ENCODE results near the gene UBE2E2.

Gene UBE2E2

DNA sequence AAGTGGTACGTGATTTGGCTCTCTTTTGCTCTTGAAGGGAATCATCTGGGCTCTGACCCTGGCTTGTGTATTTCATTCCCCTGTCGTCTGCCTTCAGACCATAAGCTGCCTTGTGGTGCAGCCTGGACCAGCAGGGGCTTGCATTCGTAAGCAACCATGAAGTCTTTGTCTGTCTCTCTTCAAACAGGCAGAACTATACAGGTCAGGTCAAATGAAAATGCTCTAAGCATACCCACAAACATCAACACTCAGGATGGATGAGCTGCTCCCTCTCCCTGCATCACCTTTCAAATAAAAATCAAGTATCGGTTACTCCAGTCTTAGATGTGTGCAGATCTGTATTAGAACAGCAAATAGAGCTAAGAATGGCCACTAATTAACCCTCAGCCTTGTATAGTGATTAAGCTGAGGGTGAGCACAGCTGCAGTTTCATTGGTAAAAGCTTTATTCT lies 334.0 kb downstream of the UBE2E2 start:
- DNase-seq (ENCODE audit: low read depth) = no peak

DNA sequence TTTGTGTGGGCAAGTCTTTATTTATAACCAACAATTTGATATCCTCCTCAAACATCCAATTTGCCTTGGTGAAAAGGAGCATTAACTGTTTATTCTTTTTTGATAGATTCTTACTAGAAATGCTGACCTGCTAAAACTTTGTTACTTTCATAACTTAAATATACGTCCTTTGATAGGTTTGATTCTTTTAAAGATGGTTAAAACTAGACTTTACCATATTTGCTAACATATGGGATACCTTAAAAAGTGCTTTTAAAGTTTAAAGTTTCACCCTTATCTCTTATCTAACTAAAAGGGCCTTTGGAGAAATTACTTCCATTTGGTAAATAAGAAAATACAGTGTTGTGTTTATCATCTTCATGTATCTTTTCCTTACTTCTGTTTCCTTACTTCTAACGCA lies 336.1 kb downstream of the UBE2E2 start:
- no peak for DNase-seq (ENCODE audit: low read depth)

DNA sequence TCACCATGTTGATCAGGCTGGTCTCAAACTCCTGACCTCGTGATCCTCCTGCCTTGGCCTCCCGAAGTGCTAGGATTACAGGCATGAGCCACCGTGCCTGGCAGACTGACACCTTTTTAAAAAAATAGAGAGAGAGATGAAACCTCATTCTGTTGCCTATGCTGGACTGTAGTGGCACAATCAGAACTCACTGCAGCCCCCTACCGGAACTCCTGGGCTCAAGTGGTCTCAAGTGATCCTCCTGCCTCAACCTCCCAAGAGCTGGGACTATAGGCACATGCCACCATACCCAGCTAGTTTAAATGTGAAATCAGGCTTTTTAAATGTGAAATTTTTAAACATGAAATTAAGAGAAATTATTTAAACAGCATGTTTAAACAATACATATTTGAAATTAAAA lies 337.5 kb downstream of the UBE2E2 start:
- no peak for DNase-seq (ENCODE audit: low read depth)

DNA sequence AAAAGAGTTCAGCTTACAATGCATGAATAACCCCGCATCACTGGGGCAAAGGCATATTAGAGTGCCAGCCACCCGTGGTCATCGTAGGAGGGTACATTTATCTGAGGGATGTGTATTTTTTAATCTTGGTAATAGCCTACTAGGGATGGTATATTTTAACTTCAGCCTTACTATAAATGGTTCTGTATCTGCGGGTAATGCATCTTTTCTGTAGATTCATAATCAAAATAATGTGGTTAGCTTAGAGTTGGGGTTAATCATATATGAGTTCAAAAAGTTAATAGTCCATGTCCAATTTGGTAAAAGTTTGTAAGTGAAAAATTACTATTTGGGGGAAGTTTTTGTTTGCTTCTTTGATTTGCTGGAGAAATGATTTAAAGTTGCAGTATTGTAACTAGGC lies 339.0 kb downstream of the UBE2E2 start:
- no peak for DNase-seq (ENCODE audit: low read depth)

DNA sequence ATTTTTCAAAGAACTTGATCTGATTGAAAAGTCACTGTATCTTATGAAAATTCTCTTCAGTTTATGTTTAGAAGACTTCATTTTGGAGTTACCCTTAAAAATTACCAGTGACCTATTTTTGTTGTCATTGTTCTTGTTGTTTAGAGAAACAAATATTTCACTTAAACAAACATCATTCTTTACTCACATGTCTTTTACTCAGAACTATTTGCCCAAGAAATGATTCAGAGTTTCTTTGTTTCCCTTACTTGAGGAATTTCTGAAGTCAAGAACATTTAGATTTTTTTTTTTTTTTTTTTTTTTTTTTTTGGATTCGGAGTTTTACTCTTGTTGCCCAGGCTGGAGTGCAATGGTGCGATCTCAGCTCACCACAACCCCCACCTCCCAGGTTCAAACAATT lies 343.1 kb downstream of the UBE2E2 start:
- no peak for DNase-seq (ENCODE audit: low read depth)

DNA sequence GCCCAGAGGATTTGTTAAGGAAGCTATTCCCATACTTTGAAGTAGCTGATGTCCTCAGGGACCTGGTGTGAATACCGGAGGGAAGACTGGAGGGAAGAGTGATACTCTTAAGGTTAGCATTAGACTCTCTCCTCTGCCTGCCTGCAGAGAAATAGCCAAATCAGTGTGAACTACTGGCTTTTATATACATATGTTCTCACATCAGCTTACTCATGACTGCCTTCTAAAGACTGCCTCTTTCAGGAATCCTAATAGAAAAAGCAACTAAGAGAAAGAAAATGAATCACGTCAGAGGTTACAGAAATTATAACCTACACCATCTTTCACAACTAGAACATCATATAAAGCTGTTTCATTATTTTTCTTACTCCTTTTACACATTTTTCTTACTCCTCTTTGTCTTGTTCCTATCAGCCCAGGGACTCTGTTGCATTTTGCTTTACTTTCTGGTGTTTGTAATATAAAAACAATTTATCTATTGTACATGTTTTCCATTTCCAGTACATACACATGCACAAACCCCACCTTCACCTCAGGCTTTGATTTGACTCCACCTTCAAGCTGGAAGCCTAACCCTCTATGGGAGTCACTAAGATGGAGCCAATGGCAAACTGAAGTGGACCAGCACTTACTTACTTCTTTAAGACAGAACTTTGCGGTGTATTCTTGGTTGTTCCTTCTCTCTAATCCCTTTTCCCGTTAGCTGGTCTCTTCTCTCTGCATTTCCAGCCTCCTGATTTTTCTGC lies 345.0 kb downstream of the UBE2E2 start:
- DNase-seq (ENCODE audit: low read depth) = no peak

DNA sequence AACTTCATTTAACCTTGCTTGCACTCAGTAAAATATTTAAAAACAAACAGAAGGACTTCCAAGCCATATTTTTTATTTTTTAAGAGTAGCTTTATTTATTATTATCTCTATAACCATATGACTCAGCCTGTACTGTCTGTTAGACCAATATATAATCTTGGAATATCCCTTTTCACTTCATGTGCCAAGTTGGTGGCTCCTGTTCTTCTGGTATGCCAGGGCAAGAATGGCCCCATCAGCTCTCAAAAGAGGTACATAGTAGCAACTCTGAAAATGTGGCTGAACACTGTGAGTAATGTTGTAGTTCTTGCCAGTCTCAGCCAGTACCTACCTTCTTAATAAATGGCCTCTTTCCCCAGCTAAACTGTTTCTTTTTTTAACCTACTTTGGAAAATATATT lies 345.6 kb downstream of the UBE2E2 start:
- no peak for DNase-seq (ENCODE audit: low read depth)

DNA sequence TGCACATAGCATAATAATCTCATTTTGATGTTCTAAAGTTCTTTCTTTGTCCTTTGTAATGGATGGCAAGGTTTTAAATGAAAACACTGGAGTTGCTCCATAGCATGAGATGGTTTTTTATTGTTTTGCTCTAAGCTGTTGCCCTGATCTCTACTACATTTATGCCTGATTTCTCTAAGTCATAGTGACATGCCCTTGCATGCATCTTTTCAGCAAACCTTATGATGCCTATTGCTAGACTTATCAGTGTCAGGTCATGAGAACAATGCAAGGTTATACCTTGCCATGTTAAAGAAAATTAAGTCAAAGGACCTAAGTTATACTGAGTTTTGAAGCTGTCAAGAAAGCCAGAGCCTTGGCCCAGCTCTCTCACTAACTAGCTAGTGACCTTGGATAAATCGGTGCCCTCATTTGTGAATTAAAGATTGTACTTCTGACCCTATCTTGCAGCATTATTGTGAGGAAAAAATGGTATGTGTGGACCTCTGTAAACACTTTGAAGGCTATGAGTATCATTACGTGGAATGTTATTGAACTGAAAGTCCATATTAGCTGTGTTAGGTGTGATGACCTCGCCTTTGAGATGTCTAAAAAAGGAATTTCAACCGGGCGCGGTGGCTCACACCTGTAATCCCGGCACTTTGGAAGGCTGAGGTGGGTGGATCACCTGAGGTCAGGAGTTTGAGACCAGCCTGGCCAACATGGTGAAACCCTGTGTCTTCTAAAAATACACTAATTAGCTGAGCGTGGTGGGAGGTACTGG lies 346.2 kb downstream of the UBE2E2 start:
- no peak for DNase-seq (ENCODE audit: low read depth)

DNA sequence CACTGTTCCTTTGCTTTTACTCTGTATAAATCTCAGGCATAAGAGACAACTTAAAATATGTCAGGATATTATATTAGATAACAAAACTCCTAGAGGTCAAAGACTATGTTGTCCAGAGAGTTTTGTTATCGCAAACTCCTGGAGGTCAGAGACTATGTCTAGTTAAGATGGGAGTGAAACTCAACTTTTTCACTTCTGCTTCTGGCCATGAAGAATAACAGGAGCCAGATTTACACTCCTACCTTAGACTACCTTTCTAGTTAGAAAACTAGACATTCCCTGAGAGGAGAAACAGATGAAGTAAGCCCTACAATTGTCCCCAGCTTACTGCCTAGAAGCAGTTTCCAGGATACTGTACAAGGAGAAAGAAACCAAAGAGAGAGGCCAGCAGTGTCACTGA lies 347.3 kb downstream of the UBE2E2 start:
- DNase-seq (ENCODE audit: low read depth) = no peak

DNA sequence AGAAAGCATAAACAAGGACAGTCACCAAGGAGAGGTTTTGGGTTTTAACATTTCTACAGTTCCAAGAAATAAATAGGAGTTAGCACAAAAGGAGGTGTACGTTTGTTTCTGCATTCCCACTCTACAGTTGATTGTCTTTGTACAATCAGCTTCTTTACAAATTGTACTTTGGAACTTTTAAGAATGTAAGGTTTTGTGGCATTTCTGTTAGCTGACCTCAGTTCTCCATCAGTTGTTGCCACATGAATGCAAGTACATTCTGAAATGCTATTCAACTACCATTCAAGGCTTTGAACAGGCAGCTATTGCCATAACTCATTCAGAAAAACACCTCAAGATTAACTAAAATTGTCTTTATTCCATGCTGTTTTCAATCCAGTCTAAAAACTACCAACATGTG lies 349.4 kb downstream of the UBE2E2 start:
- DNase-seq (ENCODE audit: low read depth) = no peak

DNA sequence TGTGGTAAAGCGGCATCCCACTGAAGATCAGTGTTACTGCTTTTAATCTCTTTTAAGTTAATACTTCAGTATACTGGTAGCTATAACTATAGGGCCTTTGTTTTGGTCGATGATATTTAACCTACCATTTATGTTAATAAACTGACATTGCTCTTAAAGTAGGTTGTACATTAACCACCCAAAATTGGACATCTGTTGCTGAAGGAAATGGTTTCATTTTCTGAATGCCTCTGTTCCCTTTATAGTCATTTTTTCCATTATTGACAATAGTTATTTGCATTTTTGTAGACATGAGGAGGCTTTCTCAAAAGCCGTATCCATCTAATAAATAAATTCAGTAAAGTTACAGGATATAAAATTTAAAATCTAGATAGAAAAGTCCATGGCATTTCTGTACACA lies 350.2 kb downstream of the UBE2E2 start:
- no peak for DNase-seq (ENCODE audit: low read depth)

DNA sequence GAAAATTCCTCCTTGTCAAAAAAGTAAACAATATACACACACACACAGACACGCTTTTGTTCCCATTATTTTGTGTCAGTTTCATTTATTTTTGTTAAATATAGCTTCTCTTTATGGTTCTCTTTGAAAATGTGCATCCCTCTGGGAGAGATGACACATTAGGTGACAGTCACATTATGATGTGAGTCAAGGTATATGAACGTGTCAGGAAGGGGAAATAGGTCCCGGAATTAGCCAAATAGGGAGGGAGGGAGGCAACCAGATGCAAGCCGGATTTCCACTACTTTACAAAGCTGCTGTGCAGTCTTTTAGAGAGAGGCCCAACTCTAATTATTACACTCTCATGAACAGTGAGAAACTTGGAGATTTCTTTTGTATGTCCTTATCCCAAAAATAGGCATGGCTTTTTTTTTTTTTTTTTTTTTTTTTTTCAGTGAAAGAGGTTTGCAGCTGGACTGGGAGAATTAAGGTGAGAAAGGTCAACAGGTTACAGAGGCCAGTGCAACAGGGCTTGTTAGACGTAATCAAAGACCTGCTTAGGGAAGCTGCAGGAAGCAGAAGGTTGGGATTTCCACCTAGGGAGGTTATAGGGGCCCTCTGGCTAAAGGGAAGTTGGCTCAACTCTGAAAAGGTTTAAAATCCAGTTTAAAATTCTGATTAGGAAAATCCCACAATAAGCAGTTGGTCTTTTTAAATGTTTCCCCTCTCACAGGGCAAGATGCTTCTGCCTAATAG lies 362.1 kb downstream of the UBE2E2 start:
- no peak for DNase-seq (ENCODE audit: low read depth)

DNA sequence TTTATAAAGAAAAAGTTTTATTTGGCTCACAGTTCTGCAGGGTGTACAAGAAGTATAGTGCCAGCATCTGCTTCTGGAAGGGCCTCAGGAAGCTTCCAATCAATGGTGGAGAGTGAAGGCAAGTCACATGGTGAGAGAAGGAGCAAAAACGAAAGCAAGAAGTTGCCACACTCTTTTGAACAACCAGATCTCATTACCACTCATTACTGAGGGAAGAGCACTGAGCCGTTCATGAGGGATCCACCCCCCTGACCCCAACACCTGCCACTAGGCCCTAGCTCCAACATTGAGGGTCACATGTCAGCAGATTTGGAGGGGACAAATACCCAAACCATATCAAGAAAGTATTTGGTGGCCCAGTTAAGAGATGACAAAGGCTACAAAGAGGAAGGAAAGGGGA lies 363.4 kb downstream of the UBE2E2 start:
- no peak for DNase-seq (ENCODE audit: low read depth)

DNA sequence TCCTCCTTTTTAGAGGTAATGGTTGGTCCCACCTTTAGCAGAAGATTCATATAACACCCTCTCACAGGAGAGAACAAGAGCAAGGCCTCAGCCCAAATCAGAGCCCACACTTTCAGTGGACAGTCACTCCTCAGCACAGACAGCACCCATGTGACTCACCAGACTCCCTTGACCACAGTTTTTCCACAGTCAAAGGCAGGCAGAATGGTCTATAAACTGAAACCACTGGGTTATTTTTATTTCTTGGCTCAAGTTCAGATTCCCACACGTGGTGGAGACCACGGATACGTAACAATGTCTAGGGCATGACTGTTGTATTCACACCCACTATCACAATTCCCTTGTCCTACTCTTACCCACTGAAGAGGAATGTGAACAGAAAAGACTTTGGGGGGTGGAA lies 364.8 kb downstream of the UBE2E2 start:
- DNase-seq (ENCODE audit: low read depth) = peak; percentile 92

DNA sequence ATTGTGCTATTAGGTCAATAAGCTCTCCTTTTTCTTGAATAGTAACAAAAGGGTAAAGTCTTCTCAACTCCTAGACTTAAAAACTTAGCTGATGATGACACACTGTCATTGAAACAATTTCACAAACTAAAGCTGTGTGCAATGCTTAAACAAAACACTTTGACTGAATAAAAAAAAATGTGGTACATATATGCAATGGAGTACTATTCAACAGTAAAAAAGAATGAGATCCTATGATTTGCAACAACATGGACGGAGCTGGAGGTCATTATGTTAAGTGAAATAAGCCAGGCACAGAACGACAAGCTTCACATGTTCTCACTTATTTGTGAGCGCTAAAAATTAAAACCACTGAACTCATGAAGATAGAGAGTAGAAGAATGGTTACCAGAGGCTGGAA lies 370.7 kb downstream of the UBE2E2 start:
- no peak for DNase-seq (ENCODE audit: low read depth)

DNA sequence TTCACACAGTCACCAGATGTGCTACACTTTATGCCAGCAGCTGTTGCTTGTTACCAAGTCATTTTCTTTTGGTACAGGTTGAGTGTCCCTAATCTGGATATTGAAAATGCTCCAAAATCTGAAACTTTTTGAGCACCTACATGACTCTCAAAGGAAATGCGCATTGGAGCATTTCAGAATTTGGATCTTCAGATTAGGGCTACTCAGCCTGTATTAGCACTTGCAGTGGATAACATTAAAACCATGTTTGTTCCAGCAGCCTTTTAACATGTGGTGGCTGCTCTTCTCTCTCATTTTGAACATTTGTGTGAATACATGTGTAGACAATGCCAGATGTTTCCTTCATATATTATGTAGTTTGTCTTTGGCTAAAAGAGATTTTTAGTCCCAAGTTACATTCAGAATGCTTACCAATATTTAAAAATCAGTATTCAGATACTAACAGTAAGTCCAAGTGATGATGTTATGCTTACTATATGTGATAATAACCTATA lies 371.7 kb downstream of the UBE2E2 start:
- no peak for DNase-seq (ENCODE audit: low read depth)

DNA sequence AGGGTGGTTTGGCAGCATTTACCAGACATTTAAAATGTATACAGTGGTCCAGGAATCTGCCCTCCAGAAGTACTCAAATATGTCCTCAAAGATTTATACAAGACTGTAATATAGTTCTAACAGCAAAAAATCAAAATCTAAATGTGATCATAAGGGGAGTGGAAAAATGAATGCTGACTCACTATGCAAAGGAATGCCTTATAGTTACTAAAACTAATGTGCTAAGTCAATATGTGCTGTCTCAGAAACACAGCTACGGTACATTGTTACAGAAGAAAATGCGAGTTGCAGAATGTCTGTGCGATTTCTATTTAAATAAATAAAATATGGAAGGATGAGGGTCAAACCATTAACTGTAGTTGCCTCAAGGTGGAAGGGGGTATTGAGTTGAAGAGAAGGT lies 372.6 kb downstream of the UBE2E2 start:
- DNase-seq (ENCODE audit: low read depth) = no peak

DNA sequence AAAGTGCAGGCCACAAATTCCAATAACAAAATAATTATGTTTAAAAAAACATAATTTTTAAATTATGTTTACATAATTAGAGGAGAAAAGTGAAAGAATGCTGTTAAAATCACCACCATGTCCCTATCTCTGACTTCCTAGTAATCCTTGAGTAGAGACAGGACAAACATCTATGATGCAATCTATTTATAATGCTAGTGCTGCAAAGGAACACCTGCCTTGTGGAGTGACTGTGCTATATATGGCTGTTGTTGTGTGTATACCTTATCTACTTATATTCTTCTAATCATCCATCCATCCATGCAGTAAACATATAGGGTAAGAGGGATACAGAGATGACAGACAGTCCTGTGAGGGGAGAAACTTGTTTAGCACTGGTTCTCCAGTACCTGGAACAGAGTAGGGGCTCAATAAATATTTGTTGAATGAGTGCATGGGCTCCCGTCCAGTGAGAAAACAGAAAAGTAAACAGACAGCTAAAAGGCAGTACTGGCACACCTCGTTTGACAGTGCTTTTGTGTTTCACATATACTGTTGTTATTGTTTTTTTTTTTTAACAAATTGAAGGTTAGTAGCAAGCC lies 373.3 kb downstream of the UBE2E2 start:
- no peak for DNase-seq (ENCODE audit: low read depth)

DNA sequence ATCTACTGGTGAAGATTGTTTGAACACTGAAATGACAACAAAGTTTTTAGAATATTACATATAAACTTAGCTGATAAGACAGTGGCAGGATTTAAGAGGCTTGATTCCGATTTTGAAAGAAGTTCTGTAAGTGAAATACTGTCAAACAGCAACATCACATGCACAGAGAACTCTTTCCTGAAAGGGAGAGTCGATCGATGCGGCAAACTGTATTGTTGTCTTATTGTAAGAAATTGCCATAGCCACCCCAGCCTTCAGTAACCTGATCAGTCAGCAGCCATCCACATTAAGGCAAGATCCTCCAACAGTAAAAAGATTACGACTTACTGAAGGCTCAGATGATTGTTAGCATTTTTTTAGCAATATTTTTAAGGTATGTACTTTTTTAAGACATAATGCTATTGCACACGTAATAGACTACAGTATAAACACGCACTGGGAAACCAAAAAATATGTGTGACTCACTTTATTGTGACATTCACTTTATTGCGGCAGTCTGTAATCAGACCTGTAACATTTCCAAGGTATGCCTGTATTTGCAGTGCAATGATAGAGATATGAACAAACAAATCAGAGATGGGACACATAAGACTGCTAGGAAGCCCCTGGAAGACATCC lies 377.1 kb downstream of the UBE2E2 start:
- DNase-seq (ENCODE audit: low read depth) = no peak

DNA sequence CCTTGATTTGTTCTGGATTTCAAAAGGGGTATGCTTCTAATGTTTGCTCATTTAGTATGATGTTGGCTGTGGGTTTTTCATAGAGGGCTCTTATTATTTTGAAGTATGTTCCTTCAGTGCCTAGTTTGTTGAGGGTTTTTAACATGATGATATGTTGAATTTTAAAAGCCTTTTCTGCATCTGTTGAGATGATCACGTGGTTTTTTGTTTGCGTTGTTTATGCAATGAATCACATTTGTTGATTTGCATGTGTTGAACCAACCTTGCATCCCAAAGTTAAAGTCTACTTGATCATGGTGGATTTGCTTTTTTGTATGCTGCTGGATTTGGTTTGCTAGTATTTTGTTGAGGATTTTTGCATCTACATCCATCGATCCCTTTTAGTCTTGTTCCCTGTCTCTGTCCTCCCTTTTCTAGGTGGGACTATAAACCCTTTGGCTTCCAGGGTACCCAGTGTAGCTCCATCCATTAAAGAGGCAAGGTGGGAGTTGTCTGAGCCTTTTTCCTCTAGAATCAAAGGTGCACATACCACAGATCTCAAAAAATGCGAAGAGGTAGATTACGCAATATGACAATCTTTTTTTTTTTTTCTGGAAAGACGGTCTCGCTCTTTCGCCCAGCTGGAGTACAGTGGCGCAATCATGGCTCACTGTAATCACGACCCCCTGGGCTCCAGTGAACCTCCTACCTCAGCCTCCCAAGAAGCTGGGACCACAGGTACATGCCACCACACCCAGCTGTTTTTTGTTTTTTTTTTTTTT lies 381.0 kb downstream of the UBE2E2 start:
- DNase-seq (ENCODE audit: low read depth) = no peak

DNA sequence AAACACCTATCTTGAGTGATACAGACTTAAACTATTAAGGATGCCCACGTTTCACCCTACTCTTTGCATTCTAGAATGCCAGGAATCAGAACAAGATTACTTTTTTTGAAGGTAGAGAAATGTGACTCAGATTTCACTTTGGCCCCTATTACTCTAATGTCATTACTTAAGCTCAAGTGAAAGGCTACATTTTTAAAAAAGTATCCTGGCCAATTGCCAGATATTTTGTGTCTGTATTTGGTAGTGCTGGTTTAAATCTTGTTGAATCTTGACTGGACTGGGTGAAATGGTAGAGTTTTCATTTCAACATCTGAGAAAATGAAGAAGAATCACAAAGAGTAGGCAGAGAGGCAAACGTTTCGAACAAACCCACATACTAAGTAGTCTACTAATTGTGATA lies 384.4 kb downstream of the UBE2E2 start:
- DNase-seq (ENCODE audit: low read depth) = no peak

Measured in non-pigmented ciliary epithelial cell (primary cell).